ENCODE data around the gene C2CD2.

C2CD2 gene

DNA sequence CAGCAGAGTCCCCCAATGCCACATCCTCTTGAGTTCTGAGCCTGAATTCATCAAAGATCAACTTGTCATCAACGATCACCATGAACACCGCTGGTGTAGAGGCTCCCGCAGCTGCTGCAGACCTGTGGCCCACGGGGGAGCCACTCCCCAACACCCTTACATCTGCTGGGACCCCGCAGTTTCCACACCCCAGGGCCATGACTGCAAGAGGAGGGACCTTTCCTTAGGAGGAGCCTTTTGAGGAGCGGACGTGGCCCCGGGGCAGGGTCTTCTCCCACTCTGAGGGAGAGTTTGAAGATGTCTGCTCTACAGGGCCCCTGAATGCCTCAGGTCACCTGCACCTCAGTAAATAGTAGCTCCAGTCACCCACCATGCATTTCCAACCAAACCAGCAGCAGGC is 77.4 kb downstream of the C2CD2 start:
- Mint-ChIP-seq H3K36me3 (ENCODE audit: low read depth) (peaks cover 7% of the 10 kb centered on the region), H3K27me3 (no peaks in the 10 kb centered on the region), H3K27ac (no peak overlapping the region), H3K9me3 (no peaks in the 10 kb centered on the region), H3K4me1 (peaks cover 31% of the 10 kb centered on the region), H3K4me3 (peak overlapping the region; percentile 10)
- DNase-seq (no peak), ATAC-seq (no peak)

DNA sequence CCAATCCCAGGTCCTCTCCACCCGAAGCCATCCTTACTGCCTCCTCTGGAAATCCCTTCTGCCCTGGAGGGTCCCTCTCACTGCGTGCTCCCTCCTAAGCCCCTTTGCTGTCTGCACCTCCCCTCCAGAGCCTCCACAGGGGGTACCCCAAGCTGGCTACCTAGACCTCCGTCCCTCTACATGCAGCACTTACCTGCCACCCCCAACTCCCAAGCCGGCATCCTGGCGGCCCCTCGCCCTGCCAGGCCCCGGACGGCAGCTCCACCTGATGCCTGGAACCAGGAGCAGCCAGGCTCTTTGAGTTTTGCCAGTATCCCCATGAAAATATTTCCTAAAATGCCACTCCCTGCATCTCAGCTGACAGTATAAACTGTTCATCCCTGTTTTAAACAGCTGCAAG is 78.7 kb downstream of the C2CD2 start:
- ATAC-seq (no peak), DNase-seq (no peak)
- Mint-ChIP-seq H3K36me3 (ENCODE audit: low read depth) (peaks cover 7% of the 10 kb centered on the region), H3K4me3 (no peak overlapping the region), H3K27ac (no peak overlapping the region), H3K9me3 (no peaks in the 10 kb centered on the region), H3K4me1 (peaks cover 27% of the 10 kb centered on the region), H3K27me3 (no peaks in the 10 kb centered on the region)

- Mint-ChIP-seq H3K27me3 (no peaks in the 10 kb centered on the region), H3K36me3 (ENCODE audit: low read depth) (peaks cover 7% of the 10 kb centered on the region), H3K27ac (no peak overlapping the region), H3K9me3 (no peaks in the 10 kb centered on the region), H3K4me3 (no peak overlapping the region), H3K4me1 (peaks cover 23% of the 10 kb centered on the region)
- ATAC-seq (no peak), DNase-seq (no peak)
These were observed 79.2 kb downstream of the C2CD2 start for GRCh38 chr21:41874611-41875010.

- DNase-seq (no peak), ATAC-seq (no peak)
- Mint-ChIP-seq H3K4me1 (peaks cover 27% of the 10 kb centered on the region), H3K27me3 (no peaks in the 10 kb centered on the region), H3K9me3 (no peaks in the 10 kb centered on the region), H3K36me3 (ENCODE audit: low read depth) (peaks cover 7% of the 10 kb centered on the region), H3K27ac (no peak overlapping the region), H3K4me3 (no peak overlapping the region)
These were observed 80.4 kb downstream of the C2CD2 start for GRCh38 chr21:41873426-41873825.

DNA sequence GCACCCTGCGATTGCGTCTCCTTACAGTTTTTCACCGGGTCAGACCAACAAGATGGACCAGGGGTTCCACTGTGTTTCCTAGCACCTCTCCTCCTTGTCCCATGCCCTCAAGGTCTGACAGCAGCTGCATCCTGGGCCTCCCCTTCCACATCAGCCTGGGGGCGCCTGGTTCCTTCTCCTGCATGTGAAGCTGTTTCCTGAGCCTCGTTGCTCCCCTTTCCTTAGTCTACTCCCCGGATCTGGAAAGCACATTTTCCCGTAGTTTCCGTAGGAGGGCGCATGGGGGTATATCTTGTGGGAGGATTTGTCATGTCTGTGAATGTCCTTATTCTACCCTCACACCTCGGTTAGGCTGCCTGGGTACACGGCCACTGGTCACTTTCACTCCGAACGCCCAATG is 80.8 kb downstream of the C2CD2 start:
- Mint-ChIP-seq H3K27me3 (no peaks in the 10 kb centered on the region), H3K9me3 (no peaks in the 10 kb centered on the region), H3K4me3 (no peak overlapping the region), H3K36me3 (ENCODE audit: low read depth) (peaks cover 7% of the 10 kb centered on the region), H3K4me1 (peaks cover 28% of the 10 kb centered on the region), H3K27ac (no peak overlapping the region)
- ATAC-seq (no peak), DNase-seq (no peak)

GRCh38 chr21:41871293-41872030 is 82.4 kb downstream of the C2CD2 start:
- Mint-ChIP-seq H3K4me1 (peaks cover 24% of the 10 kb centered on the region), H3K4me3 (no peak overlapping the region)

GRCh38 chr21:41869771-41870170 is 84.0 kb downstream of the C2CD2 start:
- peaks cover 4% of the 10 kb centered on the region for H3K36me3 Mint-ChIP-seq (ENCODE audit: low read depth)
- ATAC-seq: no peak
- no peak overlapping the region for H3K27ac Mint-ChIP-seq
- DNase-seq: no peak
- H3K9me3 Mint-ChIP-seq: no peaks in the 10 kb centered on the region
- no peaks in the 10 kb centered on the region for H3K27me3 Mint-ChIP-seq
- H3K4me3 Mint-ChIP-seq: no peak overlapping the region
- H3K4me1 Mint-ChIP-seq: peaks cover 32% of the 10 kb centered on the region

More at GRCh38 chr21:41871293-41872030, 82.4 kb downstream of the C2CD2 start:
- H3K36me3 Mint-ChIP-seq (ENCODE audit: low read depth): peaks cover 4% of the 10 kb centered on the region
- DNase-seq (no peak), ATAC-seq (no peak)
- no peak overlapping the region for H3K27ac Mint-ChIP-seq
- no peaks in the 10 kb centered on the region for H3K27me3 Mint-ChIP-seq
- H3K9me3 Mint-ChIP-seq: no peaks in the 10 kb centered on the region

- Mint-ChIP-seq H3K4me3 (no peak overlapping the region), H3K4me1 (peaks cover 36% of the 10 kb centered on the region), H3K9me3 (no peaks in the 10 kb centered on the region), H3K27ac (no peak overlapping the region), H3K27me3 (no peaks in the 10 kb centered on the region), H3K36me3 (ENCODE audit: low read depth) (no peaks in the 10 kb centered on the region)
- ATAC-seq (no peak), DNase-seq (no peak)
These were observed 85.6 kb downstream of the C2CD2 start for GRCh38 chr21:41868062-41868710.

- ATAC-seq (no peak), DNase-seq (no peak)
- H3K4me3 Mint-ChIP-seq: no peak overlapping the region
- H3K4me1 Mint-ChIP-seq: peaks cover 38% of the 10 kb centered on the region
- H3K27me3 Mint-ChIP-seq: no peaks in the 10 kb centered on the region
- no peaks in the 10 kb centered on the region for H3K36me3 Mint-ChIP-seq (ENCODE audit: low read depth)
- H3K27ac Mint-ChIP-seq: no peak overlapping the region
- no peaks in the 10 kb centered on the region for H3K9me3 Mint-ChIP-seq
These were observed 86.5 kb downstream of the C2CD2 start for GRCh38 chr21:41867313-41867712.

DNA sequence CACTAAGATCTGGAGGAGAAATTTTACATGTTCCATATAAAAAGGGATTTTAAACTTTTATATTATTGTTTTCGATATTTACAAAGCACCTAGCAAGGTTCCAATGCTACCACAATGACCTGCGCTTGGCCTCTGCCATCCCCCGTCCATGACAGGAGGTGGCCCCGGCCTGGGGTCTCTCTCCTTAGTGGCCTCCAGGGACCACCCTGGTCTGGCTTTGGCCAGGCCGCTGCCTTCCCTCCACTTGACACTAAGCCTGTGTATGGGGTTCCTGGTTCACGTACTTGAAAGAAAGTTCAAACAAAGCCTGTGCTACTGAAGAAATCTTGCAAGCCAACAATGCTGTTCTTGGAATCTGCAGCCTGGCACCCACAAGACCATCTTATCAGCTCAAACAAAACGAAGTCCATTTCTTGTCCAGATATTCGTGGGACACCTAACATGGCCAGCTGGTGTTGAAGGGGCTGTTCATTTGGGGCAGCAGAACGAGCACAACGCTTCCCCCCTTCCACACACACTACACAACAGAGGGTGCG is 87.5 kb downstream of the C2CD2 start:
- Mint-ChIP-seq H3K36me3 (ENCODE audit: low read depth) (no peaks in the 10 kb centered on the region), H3K9me3 (no peaks in the 10 kb centered on the region), H3K27ac (no peak overlapping the region), H3K4me1 (peaks cover 41% of the 10 kb centered on the region), H3K27me3 (no peaks in the 10 kb centered on the region), H3K4me3 (no peak overlapping the region)
- ATAC-seq: no peak
- DNase-seq: no peak

DNA sequence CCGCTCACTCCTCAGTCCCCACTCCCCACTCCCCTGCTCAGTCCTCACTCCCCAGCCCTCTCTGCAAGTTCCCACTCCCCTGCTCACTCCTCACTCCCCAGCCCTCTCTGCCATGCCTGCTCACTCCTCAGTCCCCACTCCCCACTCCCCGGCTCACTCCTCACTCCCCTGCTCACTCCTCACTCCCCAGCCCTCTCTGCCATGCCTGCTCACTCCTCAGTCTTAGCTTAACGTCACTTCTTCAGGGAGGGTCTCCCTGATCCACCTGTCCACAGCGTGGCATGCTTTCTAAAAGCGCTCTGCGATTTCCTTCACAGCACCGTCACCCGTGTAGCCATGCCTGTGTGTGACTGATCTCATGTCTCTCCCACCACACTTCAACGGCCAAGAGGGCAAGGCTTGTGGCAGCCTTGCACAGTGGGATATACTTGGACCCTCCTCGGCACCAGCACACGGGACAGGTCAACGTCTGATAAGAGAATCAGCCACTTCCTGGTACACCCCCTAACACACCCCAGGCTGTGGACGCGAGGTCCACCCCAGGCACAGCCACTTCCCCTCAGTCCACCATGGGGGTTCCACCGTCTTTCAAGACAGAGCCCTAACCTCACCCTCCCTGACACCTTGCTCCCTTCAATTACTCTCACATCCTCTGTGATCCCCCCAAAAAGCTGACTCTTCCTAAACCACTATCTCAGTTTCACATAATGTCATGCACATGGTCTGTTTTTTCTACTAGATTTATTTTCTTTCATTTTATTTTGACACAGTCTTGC is 88.6 kb downstream of the C2CD2 start:
- Mint-ChIP-seq H3K4me1 (peaks cover 41% of the 10 kb centered on the region), H3K9me3 (no peaks in the 10 kb centered on the region), H3K36me3 (ENCODE audit: low read depth) (no peaks in the 10 kb centered on the region), H3K4me3 (no peak overlapping the region), H3K27ac (no peak overlapping the region), H3K27me3 (no peaks in the 10 kb centered on the region)
- ATAC-seq (peak; percentile 82), DNase-seq (peak; percentile 11)

DNA sequence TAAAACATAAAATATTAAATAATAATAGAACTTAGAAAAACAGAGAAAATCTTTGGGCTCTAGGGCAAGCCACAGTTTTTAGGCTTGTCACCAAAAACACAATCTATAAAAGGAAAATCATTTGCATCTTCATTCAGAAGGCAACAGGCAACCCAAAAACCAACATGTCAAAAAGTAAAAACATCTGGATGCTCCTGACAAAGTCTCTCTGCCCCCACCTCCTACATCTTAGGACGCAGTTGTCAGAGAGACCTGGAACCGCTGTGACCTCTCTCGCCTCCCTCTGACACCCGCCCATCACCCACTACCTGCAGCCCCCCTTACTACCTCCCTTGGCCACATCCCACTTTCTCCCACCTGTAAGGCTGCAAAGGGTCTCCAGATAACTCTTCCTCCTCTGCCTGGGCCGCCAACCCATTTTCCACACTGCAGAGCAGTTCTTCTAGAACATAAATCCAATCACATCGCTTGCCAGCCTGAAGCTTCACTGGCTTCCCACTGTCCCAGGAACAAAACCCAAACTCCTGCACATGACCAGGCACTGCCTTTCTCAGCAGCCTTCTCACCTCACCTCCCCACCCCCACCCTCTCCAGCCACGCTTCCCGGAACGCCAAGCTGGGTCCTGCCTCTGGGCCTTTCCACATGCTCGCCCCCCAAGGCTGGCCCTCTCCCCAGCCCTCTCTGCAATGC is 89.4 kb downstream of the C2CD2 start:
- no peak overlapping the region for H3K4me3 Mint-ChIP-seq
- H3K27me3 Mint-ChIP-seq: no peaks in the 10 kb centered on the region
- no peak for DNase-seq
- peaks cover 2% of the 10 kb centered on the region for H3K36me3 Mint-ChIP-seq (ENCODE audit: low read depth)
- ATAC-seq: no peak
- peaks cover 41% of the 10 kb centered on the region for H3K4me1 Mint-ChIP-seq
- H3K27ac Mint-ChIP-seq: no peak overlapping the region
- no peaks in the 10 kb centered on the region for H3K9me3 Mint-ChIP-seq

- no peaks in the 10 kb centered on the region for H3K9me3 Mint-ChIP-seq
- ATAC-seq: no peak
- H3K4me3 Mint-ChIP-seq: no peak overlapping the region
- no peak overlapping the region for H3K27ac Mint-ChIP-seq
- H3K36me3 Mint-ChIP-seq (ENCODE audit: low read depth): peaks cover 2% of the 10 kb centered on the region
- H3K4me1 Mint-ChIP-seq: peaks cover 37% of the 10 kb centered on the region
- no peak for DNase-seq
- no peaks in the 10 kb centered on the region for H3K27me3 Mint-ChIP-seq
These were observed 90.4 kb downstream of the C2CD2 start for GRCh38 chr21:41863439-41863740.

DNA sequence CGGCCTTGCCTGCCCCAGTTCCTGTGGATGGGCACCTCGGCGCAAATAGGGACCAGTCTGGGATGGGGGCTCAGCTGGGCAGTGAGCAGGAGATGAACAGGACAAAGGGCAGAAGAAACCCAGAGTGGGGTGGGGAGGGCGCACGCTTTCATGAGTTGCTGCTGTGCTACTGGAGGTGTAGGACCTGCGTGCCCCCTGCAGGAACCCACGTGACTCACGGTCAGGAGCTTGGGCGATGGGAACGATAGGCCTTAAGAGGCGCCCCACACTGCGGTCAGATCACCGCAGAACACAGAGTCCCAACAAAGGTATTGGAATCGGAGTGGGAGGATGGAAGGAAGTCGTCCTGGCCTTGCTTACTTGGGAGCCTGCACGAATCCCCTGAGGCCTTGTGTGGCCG is 91.8 kb downstream of the C2CD2 start:
- Mint-ChIP-seq H3K36me3 (ENCODE audit: low read depth) (peaks cover 10% of the 10 kb centered on the region), H3K9me3 (no peaks in the 10 kb centered on the region), H3K27ac (no peak overlapping the region), H3K27me3 (no peaks in the 10 kb centered on the region), H3K4me3 (no peak overlapping the region), H3K4me1 (peaks cover 29% of the 10 kb centered on the region)
- DNase-seq (no peak), ATAC-seq (no peak)

Data from activated naive CD8-positive, alpha-beta T cell treated with anti-CD3 and anti-CD28 coated beads, Interleukin-2, amount 50 U/mL, for 24 hours (primary cell).